Left colon (tissue), 2 donors: ENCODE measurements around the gene ASB13. TPM values are rescaled to one million over a fixed set of nuclear protein-coding genes. Genes with fewer than 3 reads are reported as not detected.

ENCODE experiments used
- ATAC-seq: fragments of 200-7000 bp; cut with Tn5 transposase; one replicate; pipeline ENCODE4 v1.9.1; 2020; ENCODE audit warnings: mild to moderate bottlenecking, moderate library complexity
- DNase-seq, 2 donors: peaks; one replicate each; pipeline ENCODE4 v3.0.0-alpha.2; 2020
- intact Hi-C, 2 donors: fragments of 100-400 bp; cut with DNase I in 1 of 2; cut with micrococcal nuclease in 1 of 2; formaldehyde crosslinking; loops; one replicate each; pipeline versions ENCODE4 v1.11.2 to v1.14.0; 2022; cut with DNase I, micrococcal nuclease
- total RNA-seq, 2 donors: library from RNA; stranded (reverse); fragmentation: NEBNext Ultra II Directional; extraction: Animal tissue kit (Norgen Biotek cat#: 25700); gene quantifications; one replicate each; pipeline ENCODE4 v1.2.1, GENCODE V29; 2021
- donor health status: DM: no; HTN: no; CAD: no.
- donor health status: DM: yes; HTN: yes; CAD: no.

ASB13 gene
- total RNA-seq, 2 donors from 2014 or later, result 50.7 to 56.3 TPM

DNA sequence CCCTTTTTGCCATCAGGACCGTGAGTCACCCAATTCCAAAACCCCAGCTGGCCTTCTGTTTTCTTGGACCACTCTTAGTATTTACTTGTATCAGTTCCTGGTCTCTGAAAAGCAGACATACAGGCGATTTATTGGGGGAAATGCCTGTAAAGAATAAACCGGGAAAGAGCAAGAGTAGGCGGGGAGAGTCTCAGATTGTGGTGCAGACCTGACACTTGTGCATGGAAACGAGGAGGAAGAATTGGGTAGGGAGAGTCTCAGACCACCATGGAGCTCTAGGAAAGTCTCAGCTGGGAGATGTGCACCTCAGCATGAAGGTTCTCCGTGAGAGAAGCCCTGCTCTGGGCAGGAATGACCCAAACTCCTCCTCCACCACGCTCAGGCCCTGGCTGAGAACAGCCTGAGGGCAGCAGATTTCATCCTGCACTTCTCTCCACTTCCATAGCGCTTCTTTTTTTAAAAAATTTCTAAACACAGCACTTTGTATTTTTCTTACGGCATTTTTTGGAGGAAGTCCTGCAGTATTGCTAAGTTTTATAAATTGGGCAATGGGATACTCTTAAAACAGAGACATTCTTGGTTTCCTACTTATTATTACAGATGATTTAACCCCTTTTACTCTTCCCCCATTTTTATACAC is 12.1 kb upstream of the ASB13 start:
- DNase-seq (no peak), ATAC-seq (no peak)
- intact Hi-C loops, result no loop called here

DNA sequence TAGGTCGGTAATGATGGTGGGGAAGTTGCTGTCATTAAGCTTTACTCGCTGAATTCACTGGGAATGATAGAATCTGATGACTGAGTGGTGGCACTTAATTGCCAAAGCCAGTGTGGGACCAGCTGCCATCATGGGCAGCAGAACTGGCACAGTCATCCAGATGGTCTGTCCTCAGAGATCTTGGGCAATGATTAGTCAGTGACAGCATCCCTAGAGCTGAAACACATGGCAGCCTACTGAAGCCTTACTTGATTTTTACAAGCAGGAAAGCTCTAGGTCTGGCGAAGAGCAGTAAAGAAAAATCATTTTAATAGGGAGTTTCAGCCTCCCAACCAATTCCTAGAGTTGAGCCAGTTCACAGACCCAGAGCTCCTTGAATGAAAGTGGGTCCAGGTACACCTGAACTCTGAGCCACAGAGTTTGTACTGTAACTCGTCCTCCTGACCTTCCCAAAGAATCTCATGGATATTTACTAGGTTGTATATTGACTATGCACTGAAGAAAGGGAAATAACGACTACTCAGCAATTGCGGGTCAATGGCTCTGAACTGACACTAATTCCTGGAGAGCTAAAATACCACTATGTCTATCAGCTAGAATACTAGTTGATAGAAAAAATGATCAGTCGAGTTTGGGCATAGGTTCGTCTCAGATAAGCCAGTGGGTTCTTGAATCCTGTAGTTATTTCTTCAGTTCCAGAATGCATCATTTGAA is 4.4 kb upstream of the ASB13 start:
- DNase-seq (no peak), ATAC-seq (no peak)
- intact Hi-C loops, result no loop called here

DNA sequence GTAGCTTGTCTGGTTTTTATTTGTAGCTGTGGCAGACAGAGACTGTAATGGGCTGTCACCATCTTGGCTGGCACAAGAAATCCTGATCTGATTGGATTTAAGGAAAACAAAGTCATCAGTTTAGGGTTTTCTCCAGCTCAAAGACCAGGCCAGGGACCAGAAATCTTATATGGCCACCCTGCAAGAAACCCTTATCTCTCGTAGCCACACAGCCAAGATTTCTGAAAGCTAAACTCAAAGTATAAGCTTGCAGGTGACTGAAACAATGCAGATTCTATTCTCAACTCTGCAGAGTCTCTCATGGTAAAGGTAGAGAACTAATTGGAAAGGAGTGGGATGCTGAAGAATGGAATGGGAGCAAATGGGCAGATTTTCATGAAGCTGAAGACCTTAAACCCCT is 3.2 kb upstream of the ASB13 start:
- ATAC-seq, result no peak
- no peak for DNase-seq
- intact Hi-C loops, result no loop called here

DNA sequence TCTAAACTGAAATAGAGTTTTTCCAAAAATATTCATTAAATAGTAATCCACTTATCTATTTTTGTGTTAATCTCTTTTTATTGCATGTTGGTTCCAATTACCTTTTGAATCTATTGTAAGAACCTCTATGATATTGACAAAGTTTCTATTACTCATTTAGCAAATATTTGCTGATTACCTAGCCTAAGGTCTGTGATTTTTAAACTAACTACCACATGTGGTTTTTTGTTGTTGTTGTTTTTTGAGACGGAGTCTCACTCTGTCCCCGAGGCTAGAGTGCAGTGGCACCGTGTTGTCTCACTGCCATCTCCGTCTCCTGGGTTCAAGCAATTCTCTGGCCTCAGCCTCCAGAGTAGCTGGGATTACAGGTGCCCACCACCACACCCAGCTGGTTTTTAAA is 2.0 kb upstream of the ASB13 start:
- intact Hi-C loops, result no loop called here
- ATAC-seq (no peak), DNase-seq (no peak)

DNA sequence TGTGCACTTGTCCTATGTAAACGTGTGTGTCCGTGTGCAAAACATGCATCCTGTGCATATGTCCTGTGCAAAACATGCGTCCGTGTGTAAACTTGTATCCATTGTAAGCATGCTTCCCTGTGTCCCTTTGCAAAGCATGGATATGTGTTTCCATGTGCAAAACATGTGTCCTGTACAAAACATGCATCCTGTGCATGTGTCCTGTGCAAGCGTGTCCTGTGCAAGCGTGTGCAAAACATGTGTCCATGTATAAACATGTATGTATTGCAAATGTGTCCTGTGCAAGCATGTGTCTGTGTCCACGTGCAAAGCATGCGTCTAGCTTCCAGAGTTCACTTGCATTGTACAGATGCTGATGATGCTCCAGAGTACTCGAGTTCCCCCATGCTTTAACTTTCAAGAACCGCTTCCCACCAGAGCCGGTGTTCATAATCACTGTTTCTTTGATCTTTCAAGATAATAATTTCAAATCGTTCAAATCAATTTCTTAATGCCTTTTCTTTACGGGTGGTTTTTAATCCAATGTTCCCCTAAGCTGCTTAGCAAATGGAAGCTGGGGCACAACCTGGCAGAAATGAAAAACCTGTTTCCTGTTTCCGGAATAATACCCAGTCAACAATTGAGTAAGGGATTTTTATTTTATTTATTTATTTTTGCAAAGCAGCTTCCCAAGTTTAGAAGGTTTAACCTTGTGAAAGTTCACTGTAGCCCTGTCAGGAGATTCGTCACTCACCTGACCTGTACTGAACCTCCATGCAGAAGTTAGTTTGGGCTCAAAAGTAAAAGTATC is 641 bp upstream of the ASB13 start:
- intact Hi-C loops, result no loop called here
- no peak for DNase-seq
- ATAC-seq, result no peak

DNA sequence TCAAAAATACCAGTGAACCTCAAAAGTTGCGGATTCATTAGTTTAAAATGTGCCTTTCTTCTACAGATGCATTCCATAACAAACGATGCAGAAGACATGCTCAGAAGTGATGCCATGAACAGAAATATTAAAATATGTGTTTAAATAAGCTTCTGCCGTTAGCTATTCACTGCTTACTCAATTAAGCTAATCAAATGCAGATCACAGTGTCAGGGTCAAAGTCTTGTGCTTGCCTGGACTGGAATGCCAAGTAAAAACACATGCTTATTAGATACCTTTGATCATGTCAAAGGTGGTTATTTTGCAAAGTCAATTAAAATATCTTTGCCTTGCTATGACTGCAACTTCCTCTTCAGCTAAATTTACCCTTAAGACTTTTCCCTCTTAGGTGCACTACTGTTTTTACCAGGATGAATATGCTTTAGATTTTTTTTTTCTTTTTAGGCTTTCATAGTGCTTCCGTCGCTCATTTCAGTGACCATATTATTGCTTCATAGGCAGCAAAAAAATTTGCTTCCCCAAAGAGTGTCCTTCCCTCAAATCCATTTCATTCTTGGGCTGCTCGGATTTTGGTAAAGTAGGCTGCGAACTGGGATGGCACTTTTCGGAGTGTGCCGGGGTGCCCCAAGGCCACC is 905 bp downstream of the ASB13 start:
- ATAC-seq (peak; percentile 63), DNase-seq (no peak)
- intact Hi-C loops, result no loop called here

DNA sequence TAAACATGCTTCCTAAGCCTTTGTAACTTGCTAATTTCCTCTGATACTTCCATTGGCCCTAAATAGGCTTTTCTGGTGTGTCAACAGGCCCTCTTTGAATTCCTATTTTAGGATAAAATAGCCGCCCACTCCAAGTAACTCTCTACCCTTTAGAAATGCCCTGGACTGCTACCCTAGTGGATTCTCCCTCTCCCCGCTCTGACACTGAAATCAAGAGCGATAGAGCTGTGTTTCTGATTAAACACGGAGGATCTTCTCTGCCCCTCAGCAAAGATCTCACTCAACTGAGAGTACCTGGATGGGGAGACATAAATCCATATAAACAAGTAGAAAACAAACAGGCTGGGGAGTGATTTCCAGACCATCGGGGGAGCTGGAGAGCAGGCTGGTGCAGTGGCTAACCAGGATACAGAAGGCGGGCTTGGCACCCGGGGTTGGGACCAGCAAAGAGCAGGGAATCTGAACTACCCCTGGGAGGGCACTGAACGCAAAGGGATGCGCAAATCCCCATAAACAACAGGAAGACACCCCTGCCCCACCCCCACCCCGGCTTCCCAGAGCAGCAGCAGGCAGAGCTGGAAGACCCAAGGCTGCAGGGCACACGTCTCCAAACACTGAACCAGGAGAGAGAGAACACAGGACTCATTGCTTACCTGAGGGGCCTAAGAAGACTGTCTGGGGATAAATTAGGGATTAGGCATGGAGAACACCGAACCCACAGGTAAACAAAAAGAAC is 2.5 kb downstream of the ASB13 start:
- ATAC-seq, result no peak
- no peak for DNase-seq
- intact Hi-C loops, result no loop called here

DNA sequence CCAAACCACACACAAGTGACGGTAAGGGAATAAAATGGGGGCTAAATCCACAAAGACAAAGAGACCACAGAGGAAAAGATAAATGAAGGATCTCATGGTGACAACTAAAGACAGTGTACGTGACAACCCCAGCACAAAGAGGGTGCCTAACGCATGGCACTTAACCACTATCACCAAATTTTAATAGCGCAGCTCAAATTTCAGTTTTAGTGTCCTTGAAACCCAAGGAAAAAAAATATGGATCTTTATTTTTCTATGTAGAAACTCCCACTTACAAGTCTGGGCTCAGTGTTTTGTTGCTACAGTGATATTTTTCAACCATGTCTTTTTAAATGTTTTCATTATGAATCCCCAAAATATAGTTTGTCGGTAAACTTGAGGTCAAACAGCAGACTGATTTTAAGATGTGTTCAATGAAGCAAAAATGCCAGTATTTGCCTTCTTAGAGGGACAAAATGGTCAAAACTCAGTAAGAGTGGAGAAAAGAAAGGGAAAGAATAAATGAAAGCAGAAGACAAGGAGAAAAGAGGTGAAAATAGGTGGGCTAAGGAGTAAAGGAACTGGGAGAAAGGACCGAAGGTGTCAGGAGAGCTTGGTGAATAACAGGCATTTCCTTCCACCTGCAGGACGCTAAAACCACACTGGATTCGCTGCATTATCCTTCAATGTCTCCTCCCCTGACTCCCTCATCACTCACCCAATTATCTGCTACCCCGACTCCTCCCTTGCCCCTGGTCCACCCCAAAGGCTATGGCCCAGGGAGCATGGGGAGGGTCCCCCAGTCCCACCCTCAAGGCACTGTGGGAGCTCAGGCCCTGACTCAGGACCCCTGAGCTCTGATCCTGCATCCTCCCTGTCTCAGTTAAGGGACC is 3.5 kb downstream of the ASB13 start:
- intact Hi-C loops, result no loop called here
- ATAC-seq, result no peak

DNA sequence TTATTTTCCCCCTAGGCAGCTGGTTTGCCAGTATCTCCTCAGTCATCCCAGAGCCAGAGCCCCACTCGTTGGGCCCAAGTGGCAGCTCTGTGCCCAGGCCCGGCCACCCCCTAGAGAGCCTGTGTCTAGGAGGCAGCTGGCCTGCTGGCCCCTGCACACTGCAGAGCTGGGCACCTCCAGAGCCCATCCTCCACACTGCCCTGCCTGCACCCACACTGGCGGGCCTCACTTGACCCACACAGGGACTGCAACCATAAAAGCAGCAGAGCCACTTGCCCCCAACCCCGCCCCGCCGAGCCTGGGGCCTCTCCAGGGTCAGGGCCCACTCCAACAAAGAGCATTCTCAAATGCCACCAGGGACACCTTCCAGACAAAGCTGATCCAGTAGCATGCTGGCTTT is 5.4 kb downstream of the ASB13 start:
- DNase-seq (no peak), ATAC-seq (no peak)
- intact Hi-C loops, result no loop called here

More for the DNA sequence above, 3.5 kb downstream of the ASB13 start:
- DNase-seq, result no peak

DNA sequence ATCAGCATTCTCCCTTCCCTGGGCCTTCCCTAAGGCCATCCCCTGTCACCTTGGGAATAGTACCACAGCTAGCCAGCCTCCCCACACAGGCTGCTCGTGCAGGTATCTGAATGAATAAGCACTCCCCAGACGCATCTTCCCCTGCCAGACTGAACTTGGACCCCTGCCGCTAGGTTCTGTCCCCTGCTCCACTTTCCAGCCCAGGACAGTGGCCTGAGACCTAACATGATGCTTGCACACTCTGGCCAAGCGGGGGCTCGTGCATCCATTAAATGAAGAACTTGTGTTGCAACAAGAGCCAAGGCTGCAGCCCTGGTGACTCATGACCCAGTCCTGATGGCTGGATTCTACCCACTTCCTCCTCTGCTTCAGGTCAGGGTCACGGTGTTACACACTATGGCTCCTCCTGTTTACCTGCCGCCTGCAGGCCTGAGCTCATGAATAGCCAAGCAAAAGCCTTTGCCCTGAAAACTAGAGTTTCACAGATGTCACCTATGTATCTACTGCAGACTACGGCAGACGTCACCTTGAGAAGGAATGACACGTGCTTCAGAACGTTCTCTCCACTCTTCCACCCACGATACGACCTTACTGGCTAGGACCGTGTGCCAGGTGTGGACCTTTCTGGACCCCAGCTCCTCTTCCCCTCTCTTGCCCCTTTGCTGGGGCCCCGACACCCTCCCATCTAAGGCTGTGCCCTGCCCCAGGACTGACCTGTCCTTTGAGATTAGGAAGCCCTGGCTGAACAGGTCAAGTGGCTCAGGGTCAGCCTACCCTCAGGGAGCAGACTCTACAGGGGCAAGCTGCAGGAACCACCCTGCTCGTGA is 6.5 kb downstream of the ASB13 start:
- peak; percentile 54 to 82 for DNase-seq
- peak; percentile 81 for ATAC-seq
- intact Hi-C loops, result no loop called here

DNA sequence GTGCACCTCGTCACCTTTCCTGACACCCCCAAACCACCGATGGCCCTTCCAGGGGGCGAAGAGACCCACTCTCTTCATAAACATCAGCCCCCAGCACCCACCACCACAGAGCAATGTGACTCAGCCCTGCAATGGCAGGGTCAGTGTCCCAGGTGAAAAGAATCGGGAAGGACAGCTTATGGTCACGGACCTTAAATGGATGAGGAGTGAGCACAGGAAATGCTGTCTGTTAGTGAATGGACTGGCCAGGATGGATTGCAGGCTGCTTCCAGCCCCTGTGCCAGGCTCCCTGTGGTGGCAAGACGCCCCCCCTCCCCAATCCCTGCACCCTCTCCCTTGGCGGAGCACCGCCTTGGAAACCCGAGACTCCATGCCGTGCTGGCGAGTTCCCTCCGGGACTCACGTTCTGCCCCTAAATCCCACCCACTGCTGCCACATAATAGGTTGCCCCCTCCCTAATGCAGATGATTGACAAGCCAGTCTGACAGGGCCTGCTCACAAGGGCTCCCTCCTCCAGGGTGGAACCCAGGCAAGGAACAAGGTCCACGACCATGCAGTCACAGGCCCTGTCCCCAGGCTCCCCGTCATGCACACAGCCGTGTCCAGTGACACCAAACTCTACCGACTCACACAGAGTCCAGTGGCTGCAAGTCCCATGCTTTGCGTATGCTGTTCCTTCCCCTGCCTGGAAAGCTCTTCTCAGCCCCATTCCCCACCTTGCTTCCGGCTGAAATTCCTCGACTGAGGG is 7.3 kb downstream of the ASB13 start:
- DNase-seq (no peak), ATAC-seq (no peak)
- intact Hi-C loops, result no loop called here

DNA sequence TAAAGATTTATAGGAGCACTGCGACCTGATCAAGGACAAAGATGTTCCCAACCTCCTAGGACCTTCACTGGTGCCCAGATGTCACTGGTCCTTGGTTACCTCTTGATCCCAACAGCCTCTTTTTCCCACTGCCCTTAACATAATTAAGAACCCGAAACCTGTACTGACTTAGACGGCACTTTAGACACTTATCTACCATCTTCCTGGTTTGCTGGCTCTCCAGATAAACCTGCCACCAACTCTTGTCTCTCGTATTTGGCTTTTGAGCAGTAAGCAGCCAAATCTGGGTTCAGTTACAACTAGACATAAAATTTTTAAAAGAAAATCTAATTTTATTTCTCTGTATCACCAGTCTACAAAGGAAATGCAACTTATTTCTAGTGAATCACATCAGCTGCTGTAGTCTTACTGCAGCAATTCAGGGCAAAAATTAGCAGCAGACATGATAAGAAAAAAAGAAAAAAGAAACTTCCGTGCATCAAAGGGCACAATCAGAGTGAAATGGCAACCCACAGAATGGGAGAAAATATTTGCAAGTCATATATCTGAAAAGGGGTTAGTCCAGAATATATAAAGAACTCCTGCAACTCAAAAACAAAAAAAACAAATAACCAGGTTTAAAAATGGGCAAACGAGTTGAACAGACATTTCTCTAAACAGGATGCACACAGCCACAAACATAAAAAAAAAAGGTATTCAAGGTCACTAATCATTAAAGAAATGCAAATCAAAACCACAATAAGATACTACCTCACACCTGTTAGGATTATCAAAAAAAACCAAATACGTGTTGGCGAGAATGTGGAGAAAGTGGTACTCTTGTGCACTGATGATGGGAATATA is 9.4 kb downstream of the ASB13 start:
- no peak for ATAC-seq
- intact Hi-C loops, result no loop called here
- DNase-seq, result no peak

DNA sequence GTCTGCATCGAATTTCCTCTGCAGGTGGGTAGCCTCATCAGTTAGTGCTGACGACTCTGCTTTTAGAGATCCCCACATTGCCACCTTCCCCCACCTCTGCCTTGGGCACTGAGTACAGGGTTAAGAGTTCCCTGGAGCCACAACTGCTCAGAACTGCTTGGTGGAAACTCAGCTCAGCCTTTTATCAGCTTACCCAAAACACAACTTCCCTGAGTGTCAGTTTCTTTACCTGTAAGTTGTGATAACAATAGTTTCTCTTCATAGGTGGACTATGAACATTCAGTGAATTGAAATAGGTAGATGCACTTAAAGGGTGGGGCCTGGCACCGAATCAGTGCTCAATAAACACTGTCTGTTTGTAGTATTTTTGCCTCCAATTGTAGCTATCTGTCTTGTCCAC is 11.3 kb downstream of the ASB13 start:
- peak; percentile 76 to 82 for DNase-seq
- ATAC-seq, result peak; percentile 72
- intact Hi-C loops, result no loop called here

DNA sequence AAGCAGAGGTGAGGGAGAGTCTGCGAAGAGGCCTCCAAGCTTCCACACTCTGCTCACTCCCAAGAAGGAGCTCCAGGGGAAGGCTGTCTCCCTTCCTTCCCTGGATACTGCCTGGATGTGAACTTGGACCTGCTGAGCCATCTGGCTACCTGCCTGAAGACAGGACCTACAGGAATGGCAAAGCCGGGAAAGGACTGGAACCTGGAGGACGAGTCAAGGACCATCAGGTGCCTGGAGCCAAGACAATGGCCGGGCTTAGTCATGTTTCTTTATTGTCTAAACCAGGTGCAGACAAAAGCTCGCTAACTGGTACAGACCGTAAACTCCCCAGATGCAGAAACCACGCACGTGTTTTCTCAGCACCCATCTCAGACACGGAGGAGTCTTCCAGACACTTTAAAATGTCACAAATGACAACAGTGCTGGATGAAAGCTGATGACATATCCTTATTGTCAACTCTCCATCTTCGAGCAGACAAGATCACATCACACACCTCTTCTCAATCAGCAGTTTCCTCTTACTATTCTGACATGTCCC is 12.1 kb downstream of the ASB13 start:
- peak; percentile 48 to 72 for DNase-seq
- ATAC-seq, result peak; percentile 58
- intact Hi-C loops, result no loop called here

DNA sequence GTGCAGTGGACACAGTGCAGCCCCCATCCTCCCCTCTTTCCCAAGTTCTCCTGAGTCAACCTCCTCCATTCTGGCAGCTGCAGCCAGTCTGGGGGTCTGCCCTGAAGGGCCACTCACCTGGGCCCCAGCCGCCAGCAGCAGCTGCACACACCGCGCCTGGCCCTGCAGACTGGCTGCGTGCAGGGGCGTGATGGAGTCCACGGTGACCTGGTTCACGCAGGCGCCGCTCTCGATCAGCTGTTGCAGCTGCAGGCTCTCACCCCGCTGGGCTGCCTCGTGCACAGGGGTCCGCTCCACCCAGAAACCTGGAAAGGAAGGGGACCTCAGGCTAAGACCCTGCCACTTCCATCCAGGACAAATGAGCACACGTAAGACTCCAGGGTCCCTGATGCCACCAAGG is 13.6 kb downstream of the ASB13 start:
- intact Hi-C loops, result no loop called here
- no peak for ATAC-seq
- no peak for DNase-seq
